Stimulated activated CD8-positive, alpha-beta memory T cell treated with anti-CD3 and anti-CD28 coated beads, Interleukin-15, amount 100 ng/mL, for 48 hours (primary cell): ENCODE results near the gene TMEM198.

Source experiments
- DNase-seq, 2 donors: peaks; one replicate each; pipeline ENCODE4 v3.0.0-alpha.2; 2020; ENCODE audit warnings: low read depth in 2 of 2

TMEM198 gene

GRCh38 chr2:219508971-219509779, 34.7 kb upstream of the TMEM198 start:
- no peak for DNase-seq

DNA sequence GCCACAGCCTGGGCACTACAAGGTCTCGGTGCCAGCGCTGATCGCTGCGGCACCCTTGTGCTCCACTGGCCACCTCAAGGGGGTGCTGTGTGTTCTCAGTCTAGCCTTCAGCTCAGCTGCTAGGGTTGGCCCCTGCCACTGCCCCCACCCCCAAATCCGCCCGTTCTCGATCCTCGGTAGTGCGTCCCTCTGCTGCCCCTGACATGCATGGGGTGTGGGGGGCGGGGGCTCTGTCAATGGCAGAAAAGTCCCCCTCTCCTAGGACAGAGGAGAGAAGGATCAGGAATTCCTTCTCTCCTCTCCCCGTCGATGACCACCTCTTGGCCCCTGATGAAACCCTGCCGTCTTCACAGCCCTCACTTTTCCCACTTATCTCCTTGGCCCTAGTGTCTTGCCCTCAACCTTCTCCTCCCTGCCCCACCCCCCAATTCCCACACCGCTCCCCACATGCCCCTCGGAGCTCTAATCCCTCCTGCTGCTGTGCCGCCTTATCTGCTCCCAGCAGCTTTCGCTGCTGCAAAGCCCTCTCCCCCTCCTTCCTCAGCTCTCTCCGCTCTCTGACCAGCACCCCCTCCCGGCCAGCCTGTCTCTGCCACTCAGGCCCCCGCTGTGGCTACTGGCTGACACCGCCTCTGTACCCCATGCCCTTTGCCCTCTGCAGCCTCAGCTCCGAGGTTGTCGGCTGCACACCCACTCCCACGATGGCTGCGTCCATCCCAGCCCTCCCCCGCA, 33.9 kb upstream of the TMEM198 start:
- DNase-seq: no peak

DNA sequence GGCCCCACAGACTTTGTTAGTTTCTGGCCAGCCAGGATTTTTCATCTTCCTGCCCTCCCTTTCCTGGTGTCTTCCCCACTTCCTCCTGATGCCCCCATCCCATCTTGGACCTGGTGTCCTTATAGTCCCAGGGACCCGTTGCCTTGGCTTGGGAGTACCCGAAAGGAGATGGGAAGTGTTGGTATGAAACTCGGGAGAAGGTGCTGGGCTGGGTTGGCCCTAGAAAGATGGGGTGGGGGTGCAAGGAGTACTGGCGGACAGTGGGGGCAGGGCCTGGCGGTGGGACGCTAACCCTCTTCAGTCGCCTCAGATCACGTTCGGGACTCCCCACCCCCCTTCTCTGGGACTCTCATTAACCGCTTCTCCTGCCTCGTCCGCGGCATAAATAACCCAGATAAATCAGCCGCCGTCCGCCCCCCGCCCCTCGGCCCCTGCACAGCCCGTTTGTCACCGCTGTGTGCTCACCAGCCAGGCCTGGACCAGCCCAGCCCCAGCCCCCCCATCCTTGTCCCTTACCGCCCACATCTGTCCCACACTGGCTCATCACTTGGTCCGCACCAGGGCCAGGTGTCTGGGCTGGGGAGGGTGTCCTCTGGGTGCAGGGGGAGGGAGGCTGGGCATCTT, 33.2 kb upstream of the TMEM198 start:
- no peak for DNase-seq

GRCh38 chr2:219511547-219512325, 32.1 kb upstream of the TMEM198 start:
- DNase-seq: no peak

- DNase-seq: no peak
Measured at GRCh38 chr2:219512524-219513216, 31.2 kb upstream of the TMEM198 start.

- no peak for DNase-seq
Measured at GRCh38 chr2:219513787-219514186, 30.0 kb upstream of the TMEM198 start.

- no peak for DNase-seq
Measured at GRCh38 chr2:219514196-219514761, 29.5 kb upstream of the TMEM198 start, which contains the start of gene ASIC4. ASIC4 (plus strand) TSS chr2:219514482; CDS start chr2:219514725, 243 bp downstream.

DNA sequence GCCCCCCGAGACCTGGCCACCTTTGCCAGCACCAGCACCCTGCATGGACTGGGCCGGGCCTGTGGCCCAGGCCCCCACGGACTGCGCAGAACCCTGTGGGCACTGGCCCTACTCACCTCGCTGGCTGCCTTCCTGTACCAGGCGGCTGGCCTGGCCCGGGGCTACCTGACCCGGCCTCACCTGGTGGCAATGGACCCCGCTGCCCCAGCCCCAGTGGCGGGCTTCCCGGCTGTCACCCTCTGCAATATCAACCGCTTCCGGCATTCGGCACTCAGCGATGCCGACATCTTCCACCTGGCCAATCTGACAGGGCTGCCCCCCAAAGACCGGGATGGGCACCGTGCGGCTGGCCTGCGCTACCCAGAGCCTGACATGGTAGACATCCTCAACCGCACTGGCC, 29.0 kb upstream of the TMEM198 start:
- DNase-seq: no peak

- DNase-seq: no peak
Measured at GRCh38 chr2:219515874-219516629, 27.8 kb upstream of the TMEM198 start.

DNA sequence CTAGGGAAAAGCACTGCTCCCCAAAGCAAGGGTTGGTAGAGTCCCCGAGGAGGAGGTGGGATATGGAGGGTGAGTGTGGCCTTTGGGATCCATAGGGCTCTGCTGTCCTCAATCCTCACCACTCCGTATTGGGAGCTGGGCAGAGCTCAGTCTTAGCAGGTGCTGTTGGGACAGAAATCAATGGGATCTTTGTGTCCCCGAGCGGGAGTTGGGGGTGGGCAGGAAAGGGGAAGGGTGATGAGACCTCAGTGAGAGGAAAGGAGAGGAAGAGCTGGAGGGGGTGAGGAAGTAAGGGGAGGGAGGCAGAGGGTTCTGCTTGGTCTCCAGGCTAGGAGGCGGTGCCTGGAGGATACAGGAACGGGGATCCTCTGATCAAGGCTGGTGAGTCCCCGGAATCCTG, 26.9 kb upstream of the TMEM198 start:
- DNase-seq: no peak

DNA sequence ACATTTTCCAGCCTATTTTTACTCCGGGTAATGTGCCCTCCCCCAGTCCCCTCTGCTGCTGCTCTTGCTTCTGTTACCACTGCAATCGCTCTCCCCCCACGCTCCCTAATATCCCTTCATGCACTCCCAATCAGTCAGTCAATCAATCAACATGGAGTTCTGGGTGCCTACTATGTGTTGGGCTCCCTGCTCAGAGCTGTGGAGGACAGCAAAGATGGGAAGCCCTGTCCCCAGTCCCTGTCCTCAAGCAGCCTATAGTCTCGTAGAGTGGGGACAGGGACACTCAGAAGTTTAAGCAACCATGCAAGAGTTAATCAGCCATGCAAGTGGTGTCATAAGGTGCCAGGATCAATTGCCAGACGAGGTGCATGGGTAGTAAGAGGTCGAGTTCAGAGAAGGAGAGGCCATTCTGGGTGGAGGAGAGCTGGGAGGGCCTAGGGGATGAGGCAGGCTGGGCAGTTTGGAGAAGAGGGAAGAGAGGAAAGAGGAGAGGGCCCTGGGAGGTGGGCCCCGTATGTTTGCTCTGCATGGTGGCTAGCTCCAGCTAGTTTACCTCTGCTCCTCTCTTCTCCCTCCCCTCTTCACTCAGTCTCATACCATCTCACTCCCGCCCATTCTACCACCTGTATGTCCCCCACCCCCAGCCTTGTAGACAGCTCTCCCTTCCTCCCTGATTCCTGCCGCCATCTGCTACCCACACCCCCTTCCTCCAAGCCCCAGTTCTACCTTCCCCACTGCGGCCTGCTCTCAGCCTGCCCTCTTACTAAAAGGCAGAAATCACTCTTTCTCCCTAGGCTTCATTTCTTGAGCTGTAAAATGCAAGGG, 25.7 kb upstream of the TMEM198 start:
- no peak for DNase-seq

GRCh38 chr2:219519526-219519916, 24.3 kb upstream of the TMEM198 start:
- no peak for DNase-seq

DNA sequence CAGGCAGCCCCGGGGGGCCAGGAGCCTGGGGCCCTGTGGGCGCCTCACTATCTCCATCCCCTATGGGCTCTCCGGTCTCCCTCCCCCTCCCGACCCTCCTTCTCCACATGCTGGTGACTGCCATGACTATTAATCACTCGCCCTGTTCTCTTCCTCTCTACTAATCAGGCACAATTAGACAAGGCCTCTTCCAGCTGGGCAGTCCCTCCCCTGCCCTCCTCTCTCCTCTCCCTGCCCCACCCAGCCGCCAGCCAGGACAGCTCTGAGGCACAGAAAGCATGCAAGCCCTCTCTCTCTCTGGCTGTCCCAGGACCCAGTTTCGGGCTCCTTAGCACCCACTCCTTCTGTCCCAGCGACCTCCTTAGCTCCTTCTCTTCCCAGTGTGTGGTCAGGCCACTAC, 23.7 kb upstream of the TMEM198 start:
- DNase-seq: no peak

- no peak for DNase-seq
Measured at GRCh38 chr2:219521066-219521880, 22.6 kb upstream of the TMEM198 start.

DNA sequence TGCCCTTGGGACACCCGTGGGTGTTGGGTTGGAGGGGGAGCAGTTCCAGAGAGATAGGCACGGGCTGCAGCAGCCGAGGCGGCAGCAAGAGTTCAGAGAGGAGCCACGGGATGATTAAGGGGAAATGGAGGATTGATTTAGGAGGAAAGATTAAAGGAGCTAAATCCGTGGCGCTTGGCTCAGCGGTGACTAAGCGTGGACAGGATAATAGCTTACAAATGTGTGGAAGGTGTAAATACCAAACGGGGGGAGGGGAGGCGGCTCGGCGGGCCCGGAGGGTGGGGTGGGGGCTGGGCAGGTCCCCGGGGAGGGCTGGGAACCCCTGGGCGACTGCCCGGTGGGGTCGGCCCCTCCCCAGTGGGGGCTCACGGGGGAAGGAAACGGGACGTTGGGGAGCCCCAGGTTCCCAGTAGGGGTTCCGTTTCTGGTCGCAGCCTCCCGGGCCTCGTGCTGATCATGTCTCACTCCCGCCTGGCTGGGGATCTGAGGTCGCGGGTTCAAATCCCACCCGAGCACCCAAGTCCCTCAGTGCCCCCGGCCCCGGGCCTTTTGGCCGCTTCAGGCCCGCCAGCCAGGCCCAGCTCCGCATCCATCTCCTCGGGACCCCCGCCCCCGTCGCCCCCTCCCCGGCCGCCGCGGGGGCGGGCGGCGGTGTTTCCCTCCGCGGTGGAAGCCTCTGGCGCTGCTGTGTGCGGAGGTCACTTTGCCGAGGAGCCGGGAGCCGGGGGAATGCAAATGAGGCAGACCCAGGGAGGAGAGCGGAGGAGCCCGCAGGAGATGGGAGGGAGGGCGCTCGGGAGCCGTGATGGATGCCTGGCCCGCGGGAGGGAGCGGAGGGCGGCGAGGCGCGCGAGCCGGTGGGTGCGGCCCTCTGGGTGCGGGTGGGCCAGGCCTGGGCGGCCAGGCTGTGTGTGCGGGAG, 21.5 kb upstream of the TMEM198 start:
- no peak for DNase-seq

DNA sequence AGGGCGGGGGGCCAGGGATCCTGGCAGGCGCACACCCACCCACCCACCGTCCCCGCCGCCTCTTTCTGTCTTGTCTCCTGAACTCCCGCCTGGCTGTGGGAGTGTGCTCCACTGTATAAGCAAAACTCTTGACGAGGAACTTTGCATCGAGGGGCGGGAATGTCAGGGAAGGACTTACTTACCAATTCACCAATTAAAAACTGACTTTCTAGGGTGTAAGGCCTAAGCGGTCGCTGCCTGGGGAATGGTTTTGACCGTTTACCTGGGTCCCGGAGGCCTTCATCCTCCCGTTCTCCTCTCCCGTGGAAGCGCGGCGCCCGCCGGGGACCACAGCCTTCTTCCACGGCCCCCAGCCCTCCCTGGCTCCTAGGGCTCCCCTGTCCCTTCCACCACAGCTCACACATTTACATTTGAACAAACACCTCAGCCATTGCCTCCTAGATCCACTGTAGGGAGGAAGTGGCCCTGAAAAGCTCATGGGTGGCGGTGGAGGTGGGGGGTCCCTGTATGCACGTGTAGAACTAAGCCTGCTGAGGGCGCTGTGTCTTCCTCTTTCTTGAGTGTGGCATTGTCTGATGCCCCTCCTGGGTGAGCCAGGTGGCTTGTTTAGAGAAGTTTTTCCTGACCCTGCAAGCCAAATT, 20.7 kb upstream of the TMEM198 start:
- no peak for DNase-seq

DNA sequence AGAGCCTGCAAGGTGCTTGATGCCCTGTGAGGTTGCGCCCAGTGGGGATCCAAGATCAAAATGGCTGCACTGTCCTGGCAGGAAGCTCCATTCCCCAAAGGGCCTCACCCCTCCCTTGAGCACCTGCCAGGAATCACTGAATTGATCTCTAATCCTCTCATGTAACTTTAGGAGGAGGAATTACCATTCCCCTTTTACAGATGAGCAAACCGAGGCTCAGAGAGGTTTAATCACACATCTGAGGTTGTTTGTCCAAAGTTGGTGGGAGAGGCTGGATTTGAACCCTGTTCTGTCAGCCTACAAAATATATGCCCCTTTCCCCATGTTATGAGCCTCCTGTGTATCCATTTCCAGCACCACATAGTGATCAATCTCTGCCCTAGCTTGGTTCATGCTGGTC, 19.0 kb upstream of the TMEM198 start:
- no peak for DNase-seq
